Thoracic aorta (tissue), 2 donors: ENCODE results near the gene RNF145. TPM values are rescaled to one million over a fixed set of nuclear protein-coding genes. Genes with fewer than 3 reads are reported as not detected.

Experiments
- ATAC-seq: fragments of 150-250 bp; one replicate; pipeline ENCODE4 v1.8.0; 2017; ENCODE audit warnings: low read depth; ENCODE audit not compliant: insufficient number of reproducible peaks, low FRiP score
- DNase-seq: peaks from one replicate; pipeline ENCODE4 v3.0.0-alpha.2; 2020; ENCODE audit warnings: low spot score
- H3K27ac ChIP-seq, 2 donors: fragments of 200-600 bp; sonication (generic); 1 replicate in 1 of 2; 2 replicates in 1 of 2; pipeline ENCODE4 v1.5.1; 2016; ENCODE audit warnings: mild to moderate bottlenecking in 2 of 2, moderate library complexity in 2 of 2
- H3K27me3 ChIP-seq: fragments of 200-600 bp; sonication (generic); replicated peaks from 2 replicates; pipeline ENCODE4 v1.6.0; 2016; ENCODE audit warnings: mild to moderate bottlenecking; ENCODE audit not compliant: insufficient read depth
- H3K36me3 ChIP-seq: fragments of 200-600 bp; sonication (generic); one replicate; pipeline ENCODE4 v1.5.1; 2016
- H3K4me1 ChIP-seq, 2 donors: fragments of 200-600 bp; sonication (generic); 1 replicate in 1 of 2; 2 replicates in 1 of 2; pipeline versions ENCODE4 v1.5.1 to v1.6.0; 2016; ENCODE audit warnings: low read depth in 2 of 2, mild to moderate bottlenecking in 1 of 2; ENCODE audit not compliant: control insufficient read depth in 1 of 2
- H3K4me3 ChIP-seq: fragments of 200-600 bp; sonication (generic); 2 replicates; pipeline ENCODE4 v1.5.1; 2016; ENCODE audit warnings: mild to moderate bottlenecking
- H3K9me3 ChIP-seq: fragments of 200-600 bp; sonication (generic); 2 replicates; pipeline ENCODE4 v1.5.1; 2016
- CTCF ChIP-seq: fragments of 200-600 bp; sonication (generic); IDR thresholded peaks from one replicate; pipeline ENCODE4 v1.5.1; 2019; ENCODE audit warnings: antibody characterized with exemption
- total RNA-seq, 2 donors: library from RNA; depleted of rRNA; stranded (reverse); fragments of >200 nt; gene quantifications; one replicate each; pipeline versions ENCODE4 v1.1.0 to v1.2.3, GENCODE V29; 2016

RNF145 gene
- total RNA-seq, 2 donors from 2014 or later, result 38.3 to 46.1 TPM

DNA sequence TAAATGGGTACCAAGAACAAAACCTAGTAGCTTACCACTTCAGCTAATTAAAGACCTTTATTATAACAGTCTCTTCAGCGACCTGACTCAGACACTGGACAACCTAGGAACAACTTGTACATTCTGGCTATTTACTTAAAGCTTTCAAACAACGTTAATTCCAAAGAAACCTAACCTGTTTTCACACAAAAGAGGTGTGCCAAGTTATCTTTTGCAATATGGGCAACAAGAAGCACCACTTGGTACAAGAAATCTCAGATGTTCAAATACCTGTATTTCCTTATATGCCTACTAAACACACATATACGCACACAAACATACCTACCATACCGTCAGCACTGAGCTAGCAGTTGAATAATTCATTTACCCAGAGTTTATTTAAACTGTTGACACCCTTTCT, 23.0 kb downstream of the RNF145 start:
- H3K36me3 ChIP-seq, result no peaks in the 10 kb centered on the region
- no peak overlapping the region for H3K4me3 ChIP-seq
- H3K9me3 ChIP-seq, result no peaks in the 10 kb centered on the region
- DNase-seq (no peak), ATAC-seq (no peak)
- no peak overlapping the region for H3K27ac ChIP-seq
- no peaks in the 10 kb centered on the region for H3K27me3 ChIP-seq
- TF ChIP-seq CTCF, result no peak
- H3K4me1 ChIP-seq, result peaks cover 20 to 31% of the 10 kb centered on the region in 2 donors

GRCh38 chr5:159185773-159186172, 23.6 kb downstream of the RNF145 start:
- no peaks in the 10 kb centered on the region for H3K9me3 ChIP-seq
- H3K27me3 ChIP-seq, result no peaks in the 10 kb centered on the region
- H3K4me1 ChIP-seq, result peaks cover 26 to 31% of the 10 kb centered on the region in 2 donors
- TF ChIP-seq CTCF, result no peak
- no peak overlapping the region for H3K27ac ChIP-seq
- DNase-seq (no peak), ATAC-seq (no peak)
- no peaks in the 10 kb centered on the region for H3K36me3 ChIP-seq
- no peak overlapping the region for H3K4me3 ChIP-seq

GRCh38 chr5:159184858-159185381, 24.4 kb downstream of the RNF145 start:
- TF ChIP-seq CTCF, result no peak
- H3K27me3 ChIP-seq, result no peaks in the 10 kb centered on the region
- no peak overlapping the region for H3K27ac ChIP-seq
- H3K4me1 ChIP-seq, result peaks cover 31 to 33% of the 10 kb centered on the region in 2 donors
- no peak overlapping the region for H3K4me3 ChIP-seq
- H3K9me3 ChIP-seq, result no peaks in the 10 kb centered on the region
- DNase-seq (no peak), ATAC-seq (no peak)
- no peaks in the 10 kb centered on the region for H3K36me3 ChIP-seq

GRCh38 chr5:159184236-159184635, 25.1 kb downstream of the RNF145 start:
- ATAC-seq (no peak), DNase-seq (no peak)
- Histone ChIP-seq H3K4me1 (peaks cover 33 to 37% of the 10 kb centered on the region in 2 donors), H3K27me3 (no peaks in the 10 kb centered on the region), H3K27ac (no peak overlapping the region), H3K4me3 (no peak overlapping the region), H3K9me3 (no peaks in the 10 kb centered on the region), H3K36me3 (no peaks in the 10 kb centered on the region)
- no peak for TF ChIP-seq CTCF

- Histone ChIP-seq H3K27ac (peak overlapping the region in 1 of 2 donors; percentile 16), H3K4me1 (peaks cover 37 to 42% of the 10 kb centered on the region in 2 donors), H3K4me3 (no peak overlapping the region), H3K36me3 (no peaks in the 10 kb centered on the region), H3K27me3 (no peaks in the 10 kb centered on the region), H3K9me3 (no peaks in the 10 kb centered on the region)
- no peak for TF ChIP-seq CTCF
- DNase-seq (no peak), ATAC-seq (no peak)
These were observed 26.1 kb downstream of the RNF145 start for GRCh38 chr5:159183247-159183646.
